ENCODE results near the gene NOP9.

NOP9 gene

GRCh38 chr14:24310265-24310645 is 10.6 kb downstream of the NOP9 start:
- DNase-seq (ENCODE audit: insufficient read length, low spot score) (no peak), FAIRE-seq (no peak)
- TF ChIP-seq CTCF (IDR thresholded peaks at IDR 0.05; ENCODE audit: insufficient read depth, missing control alignments) = no peak

- no peak for DNase-seq (ENCODE audit: insufficient read length, low spot score)
- no peak for TF ChIP-seq CTCF (IDR thresholded peaks at IDR 0.05; ENCODE audit: insufficient read depth, missing control alignments)
- no peak for FAIRE-seq
These were observed 11.3 kb downstream of the NOP9 start, which contains the start of gene LTB4R for GRCh38 chr14:24310646-24311604. Gene LTB4R, plus strand, starts transcription at chr14:24311502. Its CDS starts 4,150 bp downstream, at chr14:24315652.

GRCh38 chr14:24311837-24312615 is 12.4 kb downstream of the NOP9 start:
- FAIRE-seq = no peak
- no peak for DNase-seq (ENCODE audit: insufficient read length, low spot score)
- no peak for TF ChIP-seq CTCF (IDR thresholded peaks at IDR 0.05; ENCODE audit: insufficient read depth, missing control alignments)

GRCh38 chr14:24312736-24313507 is 13.3 kb downstream of the NOP9 start:
- no peak for FAIRE-seq
- no peak for TF ChIP-seq CTCF (IDR thresholded peaks at IDR 0.05; ENCODE audit: insufficient read depth, missing control alignments)
- no peak for DNase-seq (ENCODE audit: insufficient read length, low spot score)

GRCh38 chr14:24313913-24314312 is 14.3 kb downstream of the NOP9 start:
- no peak for FAIRE-seq
- DNase-seq (ENCODE audit: insufficient read length, low spot score) = no peak

More at GRCh38 chr14:24313913-24314312, 14.3 kb downstream of the NOP9 start:
- TF ChIP-seq CTCF (IDR thresholded peaks at IDR 0.05; ENCODE audit: insufficient read depth, missing control alignments) = no peak

Data from D721Med (cell line).